Activated CD4-positive, CD25-positive, alpha-beta regulatory T cell (primary cell): ENCODE data around the gene PPP1R1A.

Experiments
- DNase-seq, 4 experiments: peaks; one replicate each; lab custom pipeline; 2025; lab: John Stamatoyannopoulos, UW

The PPP1R1A gene

GRCh38 chr12:54588110-54588889, at the start of gene PPP1R1A:
Gene PPP1R1A (minus strand): TSS chr12:54588659. CDS start chr12:54588488, 171 bp downstream.
- DNase-seq = no peak

GRCh38 chr12:54634795-54635194, 46.3 kb upstream of the PPP1R1A start, which contains the start of gene LACRT:
Gene LACRT (minus strand): TSS chr12:54634895. CDS start chr12:54634841, 54 bp downstream.
- no peak for DNase-seq

GRCh38 chr12:54631988-54632728, 43.7 kb upstream of the PPP1R1A start:
- no peak for DNase-seq

- no peak for DNase-seq
Observed at GRCh38 chr12:54631551-54631950, 43.1 kb upstream of the PPP1R1A start.

- no peak for DNase-seq
Observed at GRCh38 chr12:54629925-54630324, 41.5 kb upstream of the PPP1R1A start.

- DNase-seq = no peak
Observed at GRCh38 chr12:54628186-54628846, 39.9 kb upstream of the PPP1R1A start.

GRCh38 chr12:54627304-54627703, 38.8 kb upstream of the PPP1R1A start:
- DNase-seq = no peak

GRCh38 chr12:54625598-54625997, 37.1 kb upstream of the PPP1R1A start:
- DNase-seq = no peak

- no peak for DNase-seq
Observed at GRCh38 chr12:54624315-54625279, 36.1 kb upstream of the PPP1R1A start.

GRCh38 chr12:54622463-54623183, 34.2 kb upstream of the PPP1R1A start:
- DNase-seq = no peak

- DNase-seq = no peak
Observed at GRCh38 chr12:54616933-54617680, 28.6 kb upstream of the PPP1R1A start.

- DNase-seq = no peak
Observed at GRCh38 chr12:54612225-54612750, 23.8 kb upstream of the PPP1R1A start.

- no peak for DNase-seq
Observed at GRCh38 chr12:54611715-54612149, 23.3 kb upstream of the PPP1R1A start.

- DNase-seq = no peak
Observed at GRCh38 chr12:54608769-54609168, 20.3 kb upstream of the PPP1R1A start.

GRCh38 chr12:54608156-54608555, 19.7 kb upstream of the PPP1R1A start:
- no peak for DNase-seq

- DNase-seq = no peak
Observed at GRCh38 chr12:54606556-54606955, 18.1 kb upstream of the PPP1R1A start.

- DNase-seq = no peak
Observed at GRCh38 chr12:54605138-54605970, 16.9 kb upstream of the PPP1R1A start.

- DNase-seq = no peak
Observed at GRCh38 chr12:54604436-54604835, 16.0 kb upstream of the PPP1R1A start.

GRCh38 chr12:54603872-54604271, 15.4 kb upstream of the PPP1R1A start:
- no peak for DNase-seq
